MM.1S (cell line): ENCODE measurements around the gene ISL1.

Experiments
- CTCF ChIP-seq: fragments of 300-600 bp; sonication (generic); IDR thresholded peaks from 2 replicates; pipeline ENCODE4 v1.5.1; 2016; ENCODE audit warnings: antibody characterized with exemption, low read length, mixed read lengths
- EZH2 ChIP-seq: fragments of 300-600 bp; sonication (generic); optimal IDR thresholded peaks from 2 replicates; pipeline ENCODE3; 2017; ENCODE audit warnings: low read depth, mild to moderate bottlenecking, antibody characterized with exemption, low read length, mixed read lengths

GRCh38 chr5:51439232-51439631, 56.0 kb downstream of the ISL1 start:
- no peak for TF ChIP-seq CTCF
- TF ChIP-seq EZH2 = no peak
